Heart left ventricle (tissue), 13 donors: ENCODE measurements around the gene MT3.

Source experiments
- POLR2A ChIP-seq, 2 donors: fragments of 450-650 bp; IDR thresholded peaks; one replicate each; pipeline ENCODE4 v1.6.1; 2017; ENCODE audit warnings: antibody characterized with exemption in 2 of 2, mild to moderate bottlenecking in 2 of 2, moderate library complexity in 2 of 2
- TF ChIP-seq, protein P1 (sequence below), 12 donors: fragments of 200-600 bp; sonication (generic) in 4 of 12; IDR thresholded peaks; one replicate each; pipeline versions ENCODE4 v1.5.0 to v1.8.0; 2018 to 2022; ENCODE audit warnings: antibody characterized with exemption in 12 of 12, mild to moderate bottlenecking in 5 of 12
- donor health status: ischemic (EF 13 %, LVEDD 7.1; RV severe dilation, severe dysfunction).
- donor health status: DM: no; HTN: yes; CAD: no.
- donor health status: DM: no; HTN: no; CAD: no.
- donor health status: ischemic (EF 25% LVEDD 6.9; RV normal size, moderate dysfunction).
- donor health status: ischemic (EF 25% LVEDD 5.7; RV mildly dilated, moderate dysfunction).
- donor health status: ischemic (EF 35%, LVEDD 5.7; RV mildly dilated, moderate dysfunction).
- donor health status: nonischemic (EF 11% LVEDD 7.7; RV severe dilation, severe dysfunction).
- donor health status: DM: yes; HTN: yes; CAD: no.
- donor health status: PGD.
- donor health status: ischemic (EF 29% LVEDD 5.4; RV normal size, mild dysfunction).
- donor health status: nonischemic (EF 23%, LVEDD 6.1; RV moderate dilation, normal function).

DNA sequence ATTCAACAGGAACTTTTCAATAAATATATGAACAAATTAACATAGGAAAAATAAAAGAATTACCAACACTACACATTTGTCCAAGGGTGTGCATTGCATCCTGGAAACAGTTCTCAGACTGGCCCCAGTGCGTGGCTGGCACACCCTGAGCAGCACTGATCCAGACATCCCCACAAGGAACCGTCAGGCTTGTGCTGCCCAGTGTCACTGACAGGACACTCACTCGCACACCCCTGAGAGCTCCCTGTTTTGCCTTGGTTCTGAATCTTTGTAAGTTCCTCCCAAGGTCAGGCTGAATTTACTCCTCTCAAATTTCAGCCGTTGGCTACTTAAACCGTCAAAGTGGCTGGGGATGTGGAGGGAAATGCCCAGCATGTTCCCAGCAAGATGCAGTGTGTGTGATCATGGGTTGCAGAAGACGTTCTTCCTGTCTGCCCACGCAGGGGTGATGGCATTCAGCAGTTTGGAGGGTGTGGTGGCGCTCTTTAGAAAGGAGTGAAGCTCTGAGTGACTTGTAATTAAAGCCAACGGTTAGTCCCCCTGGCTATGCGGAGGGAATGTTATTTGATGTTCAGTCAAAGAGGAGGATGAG, 20.8 kb downstream of the MT3 start:
- TF ChIP-seq, protein P1, sequence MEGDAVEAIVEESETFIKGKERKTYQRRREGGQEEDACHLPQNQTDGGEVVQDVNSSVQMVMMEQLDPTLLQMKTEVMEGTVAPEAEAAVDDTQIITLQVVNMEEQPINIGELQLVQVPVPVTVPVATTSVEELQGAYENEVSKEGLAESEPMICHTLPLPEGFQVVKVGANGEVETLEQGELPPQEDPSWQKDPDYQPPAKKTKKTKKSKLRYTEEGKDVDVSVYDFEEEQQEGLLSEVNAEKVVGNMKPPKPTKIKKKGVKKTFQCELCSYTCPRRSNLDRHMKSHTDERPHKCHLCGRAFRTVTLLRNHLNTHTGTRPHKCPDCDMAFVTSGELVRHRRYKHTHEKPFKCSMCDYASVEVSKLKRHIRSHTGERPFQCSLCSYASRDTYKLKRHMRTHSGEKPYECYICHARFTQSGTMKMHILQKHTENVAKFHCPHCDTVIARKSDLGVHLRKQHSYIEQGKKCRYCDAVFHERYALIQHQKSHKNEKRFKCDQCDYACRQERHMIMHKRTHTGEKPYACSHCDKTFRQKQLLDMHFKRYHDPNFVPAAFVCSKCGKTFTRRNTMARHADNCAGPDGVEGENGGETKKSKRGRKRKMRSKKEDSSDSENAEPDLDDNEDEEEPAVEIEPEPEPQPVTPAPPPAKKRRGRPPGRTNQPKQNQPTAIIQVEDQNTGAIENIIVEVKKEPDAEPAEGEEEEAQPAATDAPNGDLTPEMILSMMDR (IDR thresholded peaks at IDR 0.05): no peak
- TF ChIP-seq POLR2A (IDR thresholded peaks at IDR 0.05): peak in 1 of 2 donors; percentile 17
